ENCODE results near the gene CCR3.

DNA sequence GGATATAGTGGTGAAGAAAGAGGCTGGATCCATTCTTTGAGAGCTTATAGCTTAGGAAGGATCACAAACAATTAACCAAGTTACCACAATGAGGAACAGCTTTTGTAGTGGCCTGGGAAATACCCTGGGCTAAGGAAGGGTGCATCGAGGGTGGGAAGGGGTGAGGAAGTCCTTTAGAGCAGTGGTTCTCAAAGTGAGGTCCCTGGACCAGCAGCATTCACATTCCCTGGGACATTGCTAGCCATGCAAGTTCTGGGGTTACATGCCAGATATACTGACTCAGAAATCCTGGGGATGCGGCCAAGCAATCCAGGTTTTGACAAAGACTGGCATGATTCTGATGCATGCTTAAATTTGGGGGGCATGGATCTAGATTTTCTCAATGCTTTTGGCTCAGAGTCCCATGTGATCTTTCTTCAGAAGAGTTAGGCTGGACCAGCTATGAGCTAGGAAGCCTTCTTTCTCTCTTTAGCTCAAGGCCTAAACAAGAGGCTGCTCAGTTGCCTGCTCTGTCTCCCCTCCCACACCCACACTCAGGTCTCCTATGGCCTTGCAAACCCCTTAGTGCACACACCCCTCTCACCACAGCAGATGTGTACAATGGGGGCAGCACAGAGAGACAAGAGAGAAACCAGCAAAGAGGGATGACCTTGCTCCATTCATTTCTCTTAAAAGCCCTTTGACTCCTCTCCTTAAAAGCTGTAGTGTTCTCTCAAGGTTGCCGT lies 32.4 kb upstream of the CCR3 start:
- TF ChIP-seq EZH2 (IDR thresholded peaks at IDR 0.05; ENCODE audit: low read length, unreplicated experiment) = no peak
- TF ChIP-seq, protein P1, sequence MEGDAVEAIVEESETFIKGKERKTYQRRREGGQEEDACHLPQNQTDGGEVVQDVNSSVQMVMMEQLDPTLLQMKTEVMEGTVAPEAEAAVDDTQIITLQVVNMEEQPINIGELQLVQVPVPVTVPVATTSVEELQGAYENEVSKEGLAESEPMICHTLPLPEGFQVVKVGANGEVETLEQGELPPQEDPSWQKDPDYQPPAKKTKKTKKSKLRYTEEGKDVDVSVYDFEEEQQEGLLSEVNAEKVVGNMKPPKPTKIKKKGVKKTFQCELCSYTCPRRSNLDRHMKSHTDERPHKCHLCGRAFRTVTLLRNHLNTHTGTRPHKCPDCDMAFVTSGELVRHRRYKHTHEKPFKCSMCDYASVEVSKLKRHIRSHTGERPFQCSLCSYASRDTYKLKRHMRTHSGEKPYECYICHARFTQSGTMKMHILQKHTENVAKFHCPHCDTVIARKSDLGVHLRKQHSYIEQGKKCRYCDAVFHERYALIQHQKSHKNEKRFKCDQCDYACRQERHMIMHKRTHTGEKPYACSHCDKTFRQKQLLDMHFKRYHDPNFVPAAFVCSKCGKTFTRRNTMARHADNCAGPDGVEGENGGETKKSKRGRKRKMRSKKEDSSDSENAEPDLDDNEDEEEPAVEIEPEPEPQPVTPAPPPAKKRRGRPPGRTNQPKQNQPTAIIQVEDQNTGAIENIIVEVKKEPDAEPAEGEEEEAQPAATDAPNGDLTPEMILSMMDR (conservative IDR thresholded peaks at IDR 0.05; ENCODE audit: low read depth, low read length) = no peak
